Measurements from ENCODE around the gene NTNG1. TPM values are rescaled to one million over a fixed set of nuclear protein-coding genes. Genes with fewer than 3 reads are reported as not detected.

Gene NTNG1
- total and polyA plus RNA-seq, 12 donors: 0.13 to 4.6 (median 2.8) TPM; not detected in 2

DNA sequence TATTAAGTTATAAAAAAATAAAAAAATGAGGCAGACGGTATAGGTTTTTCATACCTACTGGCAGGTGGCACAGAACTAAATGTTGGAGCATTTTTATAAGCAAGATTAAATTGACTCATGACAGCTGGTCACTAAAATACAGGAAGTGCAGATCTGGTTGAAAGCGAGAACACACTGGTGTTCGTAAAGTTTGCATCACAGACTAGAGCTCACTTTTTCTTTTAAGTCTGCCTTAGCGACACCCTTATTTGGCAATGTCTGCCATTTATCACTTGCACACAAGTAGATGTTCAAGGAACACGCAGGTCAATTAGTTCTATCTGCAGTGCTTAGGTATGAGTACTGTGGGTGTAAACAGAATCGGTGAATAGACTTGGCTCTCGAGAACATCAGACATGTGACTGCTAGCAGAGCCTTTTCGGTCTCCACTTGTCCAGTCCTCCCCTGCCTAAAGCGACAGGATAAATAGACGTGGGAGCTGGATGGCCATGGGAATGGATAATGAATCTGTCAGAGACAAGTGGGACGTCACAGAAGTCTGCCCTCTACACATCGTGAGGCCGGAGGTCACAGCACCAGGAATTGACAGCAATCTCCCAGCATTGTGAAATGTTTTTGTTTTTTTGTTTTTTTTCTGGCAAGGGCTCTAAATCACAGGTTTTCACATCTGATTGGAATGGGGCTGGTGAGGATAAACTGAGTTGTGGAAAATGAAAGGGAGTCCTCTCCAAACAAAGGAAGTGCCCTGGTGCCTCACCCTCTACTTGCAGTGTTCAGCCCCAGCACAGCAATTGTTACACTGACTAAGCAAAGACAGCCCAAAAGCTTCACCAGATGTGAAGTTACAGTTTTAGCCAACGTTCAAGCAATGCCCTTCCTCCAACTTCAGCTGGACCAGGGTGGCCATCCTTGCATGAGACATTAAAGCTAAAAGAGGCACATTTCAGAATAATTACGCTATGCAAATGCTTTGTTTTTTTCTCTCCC lies 248.9 kb downstream of the NTNG1 start:
- intact Hi-C loops (cut with DNase I): no loop called here

DNA sequence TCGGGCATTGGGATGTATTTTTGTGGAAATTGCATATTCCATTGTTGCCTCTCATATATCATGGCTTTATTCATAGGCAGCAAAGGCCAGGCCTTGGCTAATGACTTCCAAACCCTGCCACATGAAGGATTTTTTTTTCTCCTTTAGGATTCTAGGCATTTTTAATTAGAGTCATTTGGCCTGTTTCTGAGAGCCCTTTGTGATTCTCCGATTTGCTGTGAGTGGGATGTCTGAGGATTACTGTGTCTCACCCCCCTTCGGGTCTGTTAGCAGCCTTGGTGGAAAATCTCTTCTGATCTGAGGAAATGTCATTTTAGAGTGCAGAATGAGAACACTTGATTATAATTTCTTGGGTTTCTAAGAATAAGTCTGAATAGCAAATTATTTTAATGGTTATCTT lies 253.5 kb downstream of the NTNG1 start:
- no peak for TF ChIP-seq POLR2A (IDR thresholded peaks at IDR 0.05)
- TF ChIP-seq, protein P1, sequence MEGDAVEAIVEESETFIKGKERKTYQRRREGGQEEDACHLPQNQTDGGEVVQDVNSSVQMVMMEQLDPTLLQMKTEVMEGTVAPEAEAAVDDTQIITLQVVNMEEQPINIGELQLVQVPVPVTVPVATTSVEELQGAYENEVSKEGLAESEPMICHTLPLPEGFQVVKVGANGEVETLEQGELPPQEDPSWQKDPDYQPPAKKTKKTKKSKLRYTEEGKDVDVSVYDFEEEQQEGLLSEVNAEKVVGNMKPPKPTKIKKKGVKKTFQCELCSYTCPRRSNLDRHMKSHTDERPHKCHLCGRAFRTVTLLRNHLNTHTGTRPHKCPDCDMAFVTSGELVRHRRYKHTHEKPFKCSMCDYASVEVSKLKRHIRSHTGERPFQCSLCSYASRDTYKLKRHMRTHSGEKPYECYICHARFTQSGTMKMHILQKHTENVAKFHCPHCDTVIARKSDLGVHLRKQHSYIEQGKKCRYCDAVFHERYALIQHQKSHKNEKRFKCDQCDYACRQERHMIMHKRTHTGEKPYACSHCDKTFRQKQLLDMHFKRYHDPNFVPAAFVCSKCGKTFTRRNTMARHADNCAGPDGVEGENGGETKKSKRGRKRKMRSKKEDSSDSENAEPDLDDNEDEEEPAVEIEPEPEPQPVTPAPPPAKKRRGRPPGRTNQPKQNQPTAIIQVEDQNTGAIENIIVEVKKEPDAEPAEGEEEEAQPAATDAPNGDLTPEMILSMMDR (IDR thresholded peaks at IDR 0.05): no peak
- 67 to 81% (median 75%) methylated on average over 3 of the region's 3 CpGs for WGBS, 4 donors
- intact Hi-C loops (cut with DNase I): no loop called here

More for the DNA sequence above, 248.9 kb downstream of the NTNG1 start:
- no peak for TF ChIP-seq POLR2A (IDR thresholded peaks at IDR 0.05)
- TF ChIP-seq, protein P1 (IDR thresholded peaks at IDR 0.05): no peak
- no peak overlapping the region for H3K4me3 ChIP-seq
- no peaks in the 10 kb centered on the region for H3K4me1 ChIP-seq (replicated peaks in 1 of 2)
- H3K36me3 ChIP-seq (replicated peaks in 1 of 2): no peaks in the 10 kb centered on the region
- no peak overlapping the region for H3K27ac ChIP-seq
- DNase-seq: no peak
- 37 to 65% (median 39%) methylated on average over 14 to 15 of the region's 15 CpGs for WGBS, 4 donors
- H3K27me3 ChIP-seq: no peaks in the 10 kb centered on the region
- no peaks in the 10 kb centered on the region for H3K9me3 ChIP-seq (replicated peaks in 1 of 3)

DNA sequence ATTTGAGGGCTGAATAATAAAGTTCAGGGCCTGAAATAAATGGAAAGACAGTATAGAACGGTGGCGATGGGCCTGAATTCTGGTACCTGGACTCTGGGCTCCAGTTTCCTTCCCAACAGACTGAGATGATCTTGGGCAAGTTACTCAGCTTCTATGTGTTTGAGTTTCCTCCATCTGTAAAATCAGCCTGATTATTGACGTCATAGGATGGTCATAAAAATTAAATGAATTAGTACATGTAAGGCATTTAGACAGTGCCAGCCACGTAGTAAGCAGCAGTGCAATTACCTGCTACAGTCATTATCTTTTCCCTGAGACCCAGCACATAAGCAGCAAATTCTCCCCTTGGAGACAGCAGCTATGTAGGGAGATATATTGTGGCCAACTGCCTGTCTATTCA lies 260.9 kb downstream of the NTNG1 start:
- 77 to 83% (median 82%) methylated on average over 4 of the region's 4 CpGs for WGBS, 4 donors
- Histone ChIP-seq H3K27me3 (no peaks in the 10 kb centered on the region), H3K27ac (no peak overlapping the region), H3K4me3 (no peak overlapping the region), H3K36me3 (replicated peaks in 1 of 2) (no peaks in the 10 kb centered on the region), H3K4me1 (replicated peaks in 1 of 2) (no peaks in the 10 kb centered on the region), H3K9me3 (replicated peaks in 1 of 3) (no peaks in the 10 kb centered on the region)
- TF ChIP-seq POLR2A (IDR thresholded peaks at IDR 0.05): no peak
- TF ChIP-seq, protein P1 (IDR thresholded peaks at IDR 0.05): no peak
- no peak for DNase-seq
- intact Hi-C loops (cut with DNase I): no loop called here

More for the DNA sequence above, 253.5 kb downstream of the NTNG1 start:
- H3K4me3 ChIP-seq: no peak overlapping the region
- no peaks in the 10 kb centered on the region for H3K36me3 ChIP-seq (replicated peaks in 1 of 2)
- H3K4me1 ChIP-seq (replicated peaks in 1 of 2): no peaks in the 10 kb centered on the region
- DNase-seq: no peak
- no peaks in the 10 kb centered on the region for H3K9me3 ChIP-seq (replicated peaks in 1 of 3)
- no peaks in the 10 kb centered on the region for H3K27me3 ChIP-seq
- H3K27ac ChIP-seq: no peak overlapping the region

DNA sequence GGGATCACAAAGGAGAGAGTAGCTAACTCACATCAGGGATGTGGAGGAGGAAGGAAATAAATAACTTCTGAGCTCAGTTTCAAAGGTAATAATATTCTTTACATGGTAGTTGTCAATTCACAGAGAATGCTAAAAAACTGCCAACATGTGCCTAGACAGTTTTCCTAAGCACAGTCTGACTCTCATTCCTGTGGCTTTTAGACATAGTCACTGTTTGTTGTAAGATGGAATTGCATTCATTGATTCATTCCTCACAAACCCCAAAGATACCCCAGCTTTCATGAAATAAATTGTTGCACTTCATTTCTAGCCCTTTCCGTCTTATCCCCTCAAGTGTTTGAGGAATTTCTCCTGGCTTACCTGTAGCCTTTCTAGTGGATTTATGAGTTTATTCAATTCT lies 263.9 kb downstream of the NTNG1 start:
- intact Hi-C loops (cut with DNase I): no loop called here
- TF ChIP-seq POLR2A (IDR thresholded peaks at IDR 0.05): no peak
- TF ChIP-seq, protein P1 (IDR thresholded peaks at IDR 0.05): no peak

More for the DNA sequence above, 263.9 kb downstream of the NTNG1 start:
- H3K9me3 ChIP-seq (replicated peaks in 1 of 3): no peaks in the 10 kb centered on the region
- H3K4me3 ChIP-seq: no peak overlapping the region
- DNase-seq: no peak
- WGBS, 4 donors: 75 to 85% (median 77%) methylated on average over 1 of the region's 1 CpG
- no peaks in the 10 kb centered on the region for H3K4me1 ChIP-seq (replicated peaks in 1 of 2)
- no peak overlapping the region for H3K27ac ChIP-seq
- no peaks in the 10 kb centered on the region for H3K27me3 ChIP-seq
- no peaks in the 10 kb centered on the region for H3K36me3 ChIP-seq (replicated peaks in 1 of 2)
